Transverse colon (tissue), 4 donors: ENCODE results near the gene PHF20.

ENCODE experiments used
- CTCF ChIP-seq, 5 experiments: fragments of 200-600 bp in 3 of 5; fragments of 450-650 bp in 2 of 5; sonication (generic) in 3 of 5; IDR thresholded peaks; 1 replicate in 2 of 5; 2 replicates in 3 of 5; pipeline ENCODE4 v1.5.1; 2016 to 2017; ENCODE audit warnings: antibody characterized with exemption in 5 of 5, inconsistent platforms in 3 of 5, mild to moderate bottlenecking in 2 of 5, moderate library complexity in 1 of 5
- EP300 ChIP-seq: sonication (generic); formaldehyde crosslinking; IDR thresholded peaks from one replicate; pipeline ENCODE4 v1.6.1; 2017; ENCODE audit warnings: antibody characterized with exemption, low read depth
- POLR2A ChIP-seq: fragments of 450-650 bp; IDR thresholded peaks from one replicate; pipeline ENCODE4 v1.6.1; 2016; ENCODE audit warnings: antibody characterized with exemption, mild to moderate bottlenecking, moderate library complexity
- POLR2AphosphoS5 ChIP-seq, 3 donors: sonication (generic); formaldehyde crosslinking; IDR thresholded peaks; one replicate each; pipeline ENCODE4 v1.6.1; 2016; ENCODE audit warnings: antibody characterized with exemption in 3 of 3

DNA sequence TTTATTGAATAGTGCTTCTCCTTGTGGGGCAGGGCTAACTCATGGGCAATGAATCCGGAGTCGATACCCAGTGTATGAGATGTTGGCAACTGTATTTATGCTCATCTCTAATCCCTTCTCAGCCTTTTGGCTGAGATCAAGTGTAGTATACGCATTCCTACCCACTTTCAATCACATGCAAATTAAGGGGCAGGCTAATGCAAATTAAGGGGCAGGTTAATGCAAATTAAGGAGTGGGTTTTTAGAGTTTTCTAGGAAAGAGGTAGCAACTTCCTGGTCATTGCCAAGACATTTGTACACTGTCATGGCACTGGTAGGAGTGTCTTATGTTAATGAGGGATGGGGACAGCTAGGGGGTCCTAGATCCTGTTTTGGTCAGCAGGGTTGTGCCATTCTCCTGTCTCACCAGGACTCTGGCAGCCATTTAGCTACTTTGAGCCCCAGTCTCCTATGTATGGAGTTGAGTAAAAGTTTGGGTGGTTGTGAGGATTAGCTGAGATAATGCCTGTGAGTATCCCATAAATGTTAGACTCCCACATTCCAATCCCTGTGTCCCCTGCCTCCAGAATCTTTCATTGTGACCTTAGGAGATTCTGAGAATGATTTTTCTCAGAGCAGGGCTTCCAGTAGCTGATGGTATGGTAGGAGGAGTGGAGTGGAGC is 196.3 kb downstream of the PHF20 start, which contains the start of gene CNBD2:
- no peak for TF ChIP-seq POLR2A
- no peak for TF ChIP-seq CTCF (IDR thresholded peaks at IDR 0.05)
- no peak for TF ChIP-seq EP300
- TF ChIP-seq POLR2AphosphoS5 (IDR thresholded peaks at IDR 0.05) = no peak
